Stimulated activated CD8-positive, alpha-beta memory T cell treated with anti-CD3 and anti-CD28 coated beads, Interleukin-15, amount 100 ng/mL, for 24 hours (primary cell): ENCODE measurements around the gene GPR17.

ENCODE experiments used
- DNase-seq: peaks from one replicate; pipeline ENCODE4 v3.0.0-alpha.2; 2020; ENCODE audit warnings: low read depth

The GPR17 gene

GRCh38 chr2:127654838-127655175 lies 8.9 kb downstream of the GPR17 start:
- no peak for DNase-seq

- no peak for DNase-seq
These were observed 9.5 kb downstream of the GPR17 start for GRCh38 chr2:127655209-127656073.

- no peak for DNase-seq
These were observed 10.7 kb downstream of the GPR17 start for GRCh38 chr2:127656569-127657231.

GRCh38 chr2:127657232-127657595 lies 11.3 kb downstream of the GPR17 start:
- DNase-seq, result no peak

GRCh38 chr2:127658146-127658545 lies 12.2 kb downstream of the GPR17 start:
- DNase-seq, result no peak

- DNase-seq, result no peak
These were observed 12.9 kb downstream of the GPR17 start for GRCh38 chr2:127658641-127659407.

GRCh38 chr2:127659408-127660290 lies 13.7 kb downstream of the GPR17 start:
- DNase-seq, result no peak

- no peak for DNase-seq
These were observed 14.3 kb downstream of the GPR17 start for GRCh38 chr2:127660291-127660578.

- no peak for DNase-seq
These were observed 15.2 kb downstream of the GPR17 start for GRCh38 chr2:127661072-127661649.

- DNase-seq, result no peak
These were observed 16.1 kb downstream of the GPR17 start for GRCh38 chr2:127661949-127662510.

GRCh38 chr2:127662937-127663565 lies 17.1 kb downstream of the GPR17 start:
- no peak for DNase-seq

- DNase-seq, result no peak
These were observed 17.7 kb downstream of the GPR17 start for GRCh38 chr2:127663566-127664064.

- no peak for DNase-seq
These were observed 18.3 kb downstream of the GPR17 start for GRCh38 chr2:127664065-127664894.

GRCh38 chr2:127664895-127665225 lies 18.9 kb downstream of the GPR17 start:
- no peak for DNase-seq

GRCh38 chr2:127665267-127665893 lies 19.4 kb downstream of the GPR17 start:
- no peak for DNase-seq

- DNase-seq, result no peak
These were observed 23.1 kb downstream of the GPR17 start for GRCh38 chr2:127669056-127669455.

GRCh38 chr2:127670055-127670956 lies 24.4 kb downstream of the GPR17 start:
- no peak for DNase-seq

- no peak for DNase-seq
These were observed 25.0 kb downstream of the GPR17 start for GRCh38 chr2:127670957-127671290.
